Smooth muscle cell (in vitro differentiated cells): ENCODE measurements around the gene HYAL3. TPM values are rescaled to one million over a fixed set of nuclear protein-coding genes. Genes with fewer than 3 reads are reported as not detected.

Experiments
- DNase-seq: peaks from one replicate; lab custom pipeline; 2025; ENCODE audit not compliant: unreplicated experiment; lab: John Stamatoyannopoulos, UW
- H2AFZ ChIP-seq: fragments of 200-600 bp; sonication (generic); 2 replicates; pipeline ENCODE4 v1.6.0; 2016; ENCODE audit warnings: antibody characterized with exemption, low read depth, mild to moderate bottlenecking
- H3F3A ChIP-seq: fragments of 200-600 bp; sonication (generic); 2 replicates; pipeline ENCODE4 v1.6.0; 2017; ENCODE audit warnings: antibody characterized with exemption, low read depth
- H3K27ac ChIP-seq: fragments of 200-600 bp; sonication (generic); 2 replicates; pipeline ENCODE4 v1.5.1; 2016; ENCODE audit warnings: low read depth, mild to moderate bottlenecking
- H3K27me3 ChIP-seq: fragments of 200-600 bp; sonication (generic); 2 replicates; pipeline ENCODE4 v1.6.1; 2016; ENCODE audit warnings: low read depth, mild to moderate bottlenecking
- H3K36me3 ChIP-seq: fragments of 200-600 bp; sonication (generic); 2 replicates; pipeline ENCODE4 v1.5.1; 2016; ENCODE audit warnings: low read depth
- H3K4me1 ChIP-seq: fragments of 200-600 bp; sonication (generic); 2 replicates; pipeline ENCODE4 v1.5.1; 2016; ENCODE audit warnings: low read depth
- H3K4me2 ChIP-seq: fragments of 200-600 bp; sonication (generic); 2 replicates; pipeline ENCODE4 v1.6.0; 2016; ENCODE audit warnings: mild to moderate bottlenecking
- H3K4me3 ChIP-seq: fragments of 200-600 bp; sonication (generic); 2 replicates; pipeline ENCODE4 v1.5.1; 2016; ENCODE audit warnings: mild to moderate bottlenecking
- H3K79me2 ChIP-seq: fragments of 200-600 bp; sonication (generic); 2 replicates; pipeline ENCODE4 v1.6.0; 2016; ENCODE audit warnings: low read depth, mild to moderate bottlenecking
- H3K9ac ChIP-seq: fragments of 200-600 bp; sonication (generic); 2 replicates; pipeline ENCODE4 v1.6.0; 2016; ENCODE audit warnings: low read depth
- H3K9me3 ChIP-seq: fragments of 200-600 bp; sonication (generic); replicated peaks from 2 replicates; pipeline ENCODE4 v1.5.1; 2016; ENCODE audit warnings: low read depth
- H4K20me1 ChIP-seq: fragments of 200-600 bp; sonication (generic); 2 replicates; pipeline ENCODE4 v1.6.0; 2016; ENCODE audit warnings: low read depth
- WGBS: methylation state at CpG from one replicate; pipeline ENCODE4 v1.1.7; 2016; ENCODE audit warnings: low lambda C conversion rate; 5-methylcytosine and 5-hydroxymethylcytosine counted together
- polyA plus RNA-seq: library from polyadenylated mRNA; unstranded; fragments of >200 nt; fragmentation: Nextera tagmentation; extraction: Ambion mirVana; gene quantifications from 2 replicates; pipeline ENCODE4 v1.2.1, GENCODE V29; 2016
- total RNA-seq: library from RNA; depleted of rRNA; stranded (reverse); fragments of >200 nt; gene quantifications from 2 replicates; pipeline ENCODE4 v1.2.3, GENCODE V29; 2014
- TF ChIP-seq, protein P1 (sequence below): fragments of 200-600 bp; sonication (generic); IDR thresholded peaks from 2 replicates; pipeline ENCODE4 v1.5.1; 2017; ENCODE audit warnings: borderline replicate concordance, mild to moderate bottlenecking, antibody characterized with exemption; ENCODE audit not compliant: insufficient read depth, poor library complexity, severe bottlenecking

The HYAL3 gene
- total and polyA plus RNA-seq, 2 experiments from 2014 or later, result 2.5 to 3.7 TPM

DNA sequence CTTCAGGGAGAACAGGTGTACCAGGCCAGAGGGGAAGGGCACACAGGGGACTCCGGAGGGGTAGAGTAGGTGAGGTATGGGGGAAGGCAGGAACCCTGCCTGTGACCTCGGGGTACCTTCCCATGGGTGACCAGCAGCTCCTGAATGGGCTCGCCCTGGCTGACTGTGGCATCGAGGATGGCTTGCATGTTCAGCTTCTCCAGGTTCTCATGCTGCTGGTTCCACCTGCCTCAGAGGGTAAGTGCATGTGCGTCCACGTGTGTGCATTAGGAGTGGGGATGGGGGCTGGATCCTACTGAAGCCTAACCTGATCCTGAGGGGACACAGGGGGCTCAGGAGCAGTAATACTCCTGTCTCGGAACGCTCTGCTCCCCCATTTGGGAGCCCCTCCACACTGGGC, 45.8 kb upstream of the HYAL3 start:
- H3K79me2 ChIP-seq, result peaks cover 10% of the 10 kb centered on the region
- H4K20me1 ChIP-seq, result no peaks in the 10 kb centered on the region
- H3K9me3 ChIP-seq, result no peaks in the 10 kb centered on the region
- peak overlapping the region; percentile 26 for H2AFZ ChIP-seq
- peak overlapping the region; percentile 84 for H3K4me2 ChIP-seq
- H3K4me3 ChIP-seq, result peak overlapping the region; percentile 49
- no peak for DNase-seq
- TF ChIP-seq, protein P1, sequence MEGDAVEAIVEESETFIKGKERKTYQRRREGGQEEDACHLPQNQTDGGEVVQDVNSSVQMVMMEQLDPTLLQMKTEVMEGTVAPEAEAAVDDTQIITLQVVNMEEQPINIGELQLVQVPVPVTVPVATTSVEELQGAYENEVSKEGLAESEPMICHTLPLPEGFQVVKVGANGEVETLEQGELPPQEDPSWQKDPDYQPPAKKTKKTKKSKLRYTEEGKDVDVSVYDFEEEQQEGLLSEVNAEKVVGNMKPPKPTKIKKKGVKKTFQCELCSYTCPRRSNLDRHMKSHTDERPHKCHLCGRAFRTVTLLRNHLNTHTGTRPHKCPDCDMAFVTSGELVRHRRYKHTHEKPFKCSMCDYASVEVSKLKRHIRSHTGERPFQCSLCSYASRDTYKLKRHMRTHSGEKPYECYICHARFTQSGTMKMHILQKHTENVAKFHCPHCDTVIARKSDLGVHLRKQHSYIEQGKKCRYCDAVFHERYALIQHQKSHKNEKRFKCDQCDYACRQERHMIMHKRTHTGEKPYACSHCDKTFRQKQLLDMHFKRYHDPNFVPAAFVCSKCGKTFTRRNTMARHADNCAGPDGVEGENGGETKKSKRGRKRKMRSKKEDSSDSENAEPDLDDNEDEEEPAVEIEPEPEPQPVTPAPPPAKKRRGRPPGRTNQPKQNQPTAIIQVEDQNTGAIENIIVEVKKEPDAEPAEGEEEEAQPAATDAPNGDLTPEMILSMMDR, result no peak
- H3K9ac ChIP-seq, result no peak overlapping the region
- peaks cover 17% of the 10 kb centered on the region for H3K4me1 ChIP-seq
- 66% methylated on average over 8 of the region's 8 CpGs for WGBS
- H3K27me3 ChIP-seq, result peaks cover 14% of the 10 kb centered on the region
- peaks cover 9% of the 10 kb centered on the region for H3F3A ChIP-seq
- H3K27ac ChIP-seq, result no peak overlapping the region
- no peaks in the 10 kb centered on the region for H3K36me3 ChIP-seq

DNA sequence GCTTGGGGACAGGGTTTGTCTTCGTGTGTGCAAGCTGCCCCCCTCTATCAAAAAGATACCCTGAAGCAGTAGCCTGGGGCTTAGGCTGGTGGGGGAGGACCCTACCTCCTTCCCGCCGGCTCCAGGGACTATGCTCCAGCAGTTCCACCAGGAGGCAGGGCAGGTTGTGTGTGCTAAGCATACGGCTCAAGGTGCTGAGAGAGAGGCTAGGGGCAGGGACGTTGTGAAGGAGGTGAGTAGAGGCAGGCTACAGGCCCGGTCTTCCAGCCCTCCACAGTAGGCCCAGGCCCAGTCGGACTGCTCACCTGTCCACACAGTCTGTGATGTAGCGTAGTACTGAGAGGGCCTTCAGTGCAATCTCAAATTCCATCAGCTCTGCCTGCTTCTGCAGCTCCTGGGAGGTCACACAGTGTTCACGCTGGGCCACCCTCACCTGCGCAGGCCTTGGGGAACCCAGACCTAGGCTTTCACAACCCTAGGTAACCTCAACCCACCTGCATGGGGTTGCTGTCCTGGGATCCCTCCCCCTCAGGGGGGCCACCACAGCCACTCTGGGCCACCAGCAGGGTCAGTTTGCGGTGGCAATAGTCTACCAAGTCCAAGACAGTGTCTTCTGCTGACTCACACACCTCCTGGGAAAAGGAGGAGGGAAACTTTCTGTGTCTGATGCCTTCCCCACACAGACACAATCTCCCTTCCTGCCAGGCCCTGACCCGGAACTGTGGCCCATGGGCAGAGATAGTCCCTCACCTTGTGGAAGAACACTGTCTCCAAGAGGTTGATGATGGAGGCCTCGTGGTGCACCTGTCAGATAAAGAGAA, 43.8 kb upstream of the HYAL3 start:
- Histone ChIP-seq H3K27ac (no peak overlapping the region), H3K36me3 (no peaks in the 10 kb centered on the region), H3K4me1 (peaks cover 17% of the 10 kb centered on the region), H3K79me2 (no peaks in the 10 kb centered on the region), H2AFZ (no peak overlapping the region), H3K9ac (no peak overlapping the region), H3K4me3 (no peak overlapping the region), H4K20me1 (no peaks in the 10 kb centered on the region), H3K4me2 (no peak overlapping the region), H3K9me3 (no peaks in the 10 kb centered on the region), H3F3A (peaks cover 16% of the 10 kb centered on the region), H3K27me3 (peaks cover 19% of the 10 kb centered on the region)
- TF ChIP-seq, protein P1, result no peak
- WGBS, result 77% methylated on average over 13 of the region's 13 CpGs
- DNase-seq, result no peak

DNA sequence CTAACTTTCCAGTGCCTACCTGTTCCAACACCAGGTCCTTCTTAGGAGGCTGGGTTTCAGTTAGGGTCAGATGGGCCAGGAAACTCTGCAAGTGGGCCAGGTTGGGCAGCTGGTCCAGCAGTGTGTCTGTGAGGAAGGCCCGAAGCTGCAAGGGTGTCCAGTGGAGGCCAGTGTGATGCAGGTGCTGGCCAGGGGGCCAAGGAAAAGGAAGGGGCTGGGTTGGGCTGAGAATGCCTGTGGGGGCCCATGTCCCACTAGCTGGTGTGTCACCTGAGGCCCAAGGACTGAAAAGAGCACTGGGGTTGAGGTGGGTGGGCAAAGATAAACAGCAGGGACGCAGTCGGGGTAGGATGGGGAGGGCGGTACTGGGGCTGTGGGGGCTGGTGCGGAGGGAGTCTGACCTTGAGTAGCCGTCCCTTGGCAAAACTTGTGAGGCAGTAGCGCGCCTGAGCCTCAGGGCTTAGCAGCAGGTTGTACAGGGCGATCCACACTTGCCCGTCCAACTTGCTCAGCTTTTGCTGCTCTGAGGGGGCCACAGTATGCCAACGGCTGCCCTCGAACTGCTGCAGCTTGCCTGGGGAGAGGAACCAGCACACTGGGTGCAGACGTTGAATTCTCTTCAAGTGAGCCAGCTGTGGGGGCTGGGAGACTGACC, 42.9 kb upstream of the HYAL3 start:
- Histone ChIP-seq H3K4me3 (no peak overlapping the region), H3K4me1 (peaks cover 22% of the 10 kb centered on the region), H3K9ac (no peak overlapping the region), H3K27me3 (peaks cover 19% of the 10 kb centered on the region), H3K9me3 (no peaks in the 10 kb centered on the region), H2AFZ (no peak overlapping the region), H3K36me3 (no peaks in the 10 kb centered on the region), H3K27ac (no peak overlapping the region), H3K79me2 (no peaks in the 10 kb centered on the region), H3F3A (peaks cover 20% of the 10 kb centered on the region), H4K20me1 (no peaks in the 10 kb centered on the region), H3K4me2 (no peak overlapping the region)
- WGBS, result 87% methylated on average over 11 of the region's 13 CpGs
- TF ChIP-seq, protein P1, result no peak
- no peak for DNase-seq
